Measurements from ENCODE around the gene NAA15. TPM values are rescaled to one million over a fixed set of nuclear protein-coding genes. Genes with fewer than 3 reads are reported as not detected.
"Not testable (repeated sequence)": the region's sequence is repeated elsewhere in the genome, so short reads cannot be mapped to it uniquely, and the experiment has no call there.

Gene NAA15
- polyA plus RNA-seq, 2 donors: 5.6 to 11.4 TPM

DNA sequence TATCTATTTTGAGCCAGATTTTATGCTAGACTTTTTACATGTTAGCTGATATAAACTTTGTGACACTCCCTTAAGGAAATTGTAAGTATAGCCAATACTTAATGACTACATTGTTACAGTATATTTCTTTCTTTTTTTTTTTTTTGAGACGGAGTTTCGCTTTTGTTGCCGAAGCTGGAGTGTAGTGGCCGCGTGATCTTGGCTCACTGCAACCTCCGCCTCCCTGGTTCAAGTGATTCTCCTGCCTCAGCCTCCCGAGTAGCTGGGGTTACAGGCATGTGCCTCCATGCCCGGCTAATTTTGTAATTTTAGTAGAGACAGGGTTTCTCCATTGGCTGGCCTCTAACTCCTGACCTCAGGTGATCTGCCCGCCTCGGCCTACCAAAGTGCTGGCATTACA lies 12.1 kb downstream of the NAA15 start:
- H3K4me3 ChIP-seq (ENCODE audit: low read depth in 1 of 2, low read length in 2 of 2); H3K36me3 ChIP-seq (ENCODE audit: control insufficient read depth in 2 of 2, insufficient read depth in 2 of 2, low read length in 1 of 2); H3K9me3 ChIP-seq (ENCODE audit: control insufficient read depth in 2 of 2, insufficient read depth in 1 of 2, low read depth in 1 of 2, low read length in 1 of 2); H3K27ac ChIP-seq (ENCODE audit: low read depth in 2 of 2, low read length in 1 of 2); H3K4me1 ChIP-seq (ENCODE audit: control insufficient read depth in 2 of 2, insufficient read depth in 2 of 2, low read length in 1 of 2); H3K27me3 ChIP-seq (ENCODE audit: control insufficient read depth in 1 of 2, insufficient read depth in 2 of 2, low read length in 2 of 2): not testable (repeated sequence)
- 90% methylated on average over 10 of the region's 10 CpGs for WGBS, 2 donors

DNA sequence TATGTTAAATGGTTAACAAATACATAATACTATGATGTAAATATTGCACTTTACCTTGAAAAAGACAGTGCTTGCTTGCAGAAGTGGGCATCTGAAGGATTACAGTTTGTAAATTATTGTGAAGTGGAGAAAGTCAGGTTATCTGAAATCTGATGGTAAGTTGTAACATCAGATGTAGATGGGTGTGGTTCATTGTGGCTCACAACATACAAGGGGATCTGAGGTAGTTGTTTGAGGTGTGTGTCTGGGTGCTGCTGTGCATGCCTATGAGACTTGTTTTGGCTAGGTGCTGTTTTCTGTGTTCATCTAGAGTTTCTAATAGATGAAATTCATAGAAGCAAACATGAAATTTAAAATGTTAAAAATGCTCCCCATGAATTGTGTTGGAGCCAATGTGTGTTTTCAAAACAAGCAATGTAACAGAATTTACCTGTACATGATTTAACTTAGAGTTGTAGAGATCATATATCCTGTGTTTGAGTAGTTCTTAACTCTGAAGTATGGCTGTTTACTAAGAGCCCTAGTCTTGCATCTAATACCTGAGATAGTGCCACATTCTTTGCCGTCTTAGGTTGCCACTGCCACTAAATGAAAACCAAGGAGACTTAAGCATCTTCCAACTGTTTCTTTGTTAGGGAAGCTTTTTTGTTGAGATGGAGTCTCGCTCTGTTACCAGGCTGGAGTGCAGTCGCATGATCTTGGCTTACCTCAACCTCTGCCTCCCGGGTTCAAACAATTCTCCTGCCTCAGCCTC lies 12.9 kb downstream of the NAA15 start:
- 93 to 94% methylated on average over 4 of the region's 4 CpGs for WGBS, 2 donors
- H3K4me1 ChIP-seq (ENCODE audit: control insufficient read depth in 2 of 2, insufficient read depth in 2 of 2, low read length in 1 of 2): no peaks in the 10 kb centered on the region

DNA sequence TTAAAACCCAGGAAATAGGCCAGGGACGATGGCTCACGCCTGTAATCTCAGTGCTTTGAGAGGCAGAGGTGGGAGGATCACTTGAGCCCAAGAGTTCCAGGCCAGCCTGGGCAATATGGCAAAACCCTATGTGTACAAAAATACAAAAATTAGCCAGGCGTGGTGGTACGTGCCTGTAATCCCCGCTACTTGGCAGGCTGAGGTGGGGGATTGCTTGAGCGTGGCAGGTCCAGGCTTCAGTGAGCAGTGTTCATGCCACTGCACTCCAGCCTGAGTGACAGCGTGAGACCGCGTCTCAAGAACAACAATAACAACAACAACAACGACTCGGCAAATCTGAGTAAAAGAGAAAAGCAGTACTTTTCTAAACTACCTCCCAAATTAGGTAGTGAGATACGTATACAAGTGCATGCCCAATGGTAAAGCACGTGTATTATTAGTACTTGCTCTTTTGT lies 13.9 kb downstream of the NAA15 start:
- Histone ChIP-seq H3K4me1 (ENCODE audit: control insufficient read depth in 2 of 2, insufficient read depth in 2 of 2, low read length in 1 of 2) (no peaks in the 10 kb centered on the region), H3K36me3 (ENCODE audit: control insufficient read depth in 2 of 2, insufficient read depth in 2 of 2, low read length in 1 of 2) (no peaks in the 10 kb centered on the region), H3K9me3 (ENCODE audit: control insufficient read depth in 2 of 2, insufficient read depth in 1 of 2, low read depth in 1 of 2, low read length in 1 of 2) (no peaks in the 10 kb centered on the region), H3K27me3 (ENCODE audit: control insufficient read depth in 1 of 2, insufficient read depth in 2 of 2, low read length in 2 of 2) (no peaks in the 10 kb centered on the region), H3K4me3 (ENCODE audit: low read depth in 1 of 2, low read length in 2 of 2) (no peak overlapping the region), H3K27ac (ENCODE audit: low read depth in 2 of 2, low read length in 1 of 2) (no peak overlapping the region)
- 89 to 92% methylated on average over 13 of the region's 13 CpGs for WGBS, 2 donors

More for the DNA sequence above, 12.9 kb downstream of the NAA15 start:
- no peak overlapping the region for H3K4me3 ChIP-seq (ENCODE audit: low read depth in 1 of 2, low read length in 2 of 2)
- no peaks in the 10 kb centered on the region for H3K9me3 ChIP-seq (ENCODE audit: control insufficient read depth in 2 of 2, insufficient read depth in 1 of 2, low read depth in 1 of 2, low read length in 1 of 2)
- H3K36me3 ChIP-seq (ENCODE audit: control insufficient read depth in 2 of 2, insufficient read depth in 2 of 2, low read length in 1 of 2): no peaks in the 10 kb centered on the region
- no peak overlapping the region for H3K27ac ChIP-seq (ENCODE audit: low read depth in 2 of 2, low read length in 1 of 2)
- H3K27me3 ChIP-seq (ENCODE audit: control insufficient read depth in 1 of 2, insufficient read depth in 2 of 2, low read length in 2 of 2): no peaks in the 10 kb centered on the region

DNA sequence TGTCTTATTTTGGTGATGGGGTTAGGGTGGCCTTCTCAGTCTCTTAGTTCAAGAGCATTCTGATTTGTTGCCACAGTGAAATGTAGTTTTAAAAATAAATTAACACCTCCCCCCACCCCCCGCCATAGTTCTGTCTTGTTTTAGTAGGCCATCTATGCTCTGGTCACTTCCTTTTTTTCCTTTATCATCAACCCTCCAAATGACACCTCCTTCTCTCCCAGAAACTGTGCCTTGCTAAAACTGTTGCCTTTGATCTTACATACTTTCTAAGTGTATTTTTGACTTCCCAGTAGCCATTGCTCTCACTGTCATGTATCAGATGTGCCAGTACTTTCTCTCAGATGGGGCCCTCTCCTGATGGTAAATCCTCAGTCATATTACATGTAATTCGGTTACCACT lies 15.4 kb downstream of the NAA15 start:
- no peaks in the 10 kb centered on the region for H3K9me3 ChIP-seq (ENCODE audit: control insufficient read depth in 2 of 2, insufficient read depth in 1 of 2, low read depth in 1 of 2, low read length in 1 of 2)
- no peaks in the 10 kb centered on the region for H3K4me1 ChIP-seq (ENCODE audit: control insufficient read depth in 2 of 2, insufficient read depth in 2 of 2, low read length in 1 of 2)
- H3K4me3 ChIP-seq (ENCODE audit: low read depth in 1 of 2, low read length in 2 of 2): no peak overlapping the region
- H3K36me3 ChIP-seq (ENCODE audit: control insufficient read depth in 2 of 2, insufficient read depth in 2 of 2, low read length in 1 of 2): no peaks in the 10 kb centered on the region
- WGBS, 2 donors: 97 to 98% methylated on average over 2 of the region's 2 CpGs
- H3K27me3 ChIP-seq (ENCODE audit: control insufficient read depth in 1 of 2, insufficient read depth in 2 of 2, low read length in 2 of 2): no peaks in the 10 kb centered on the region
- no peak overlapping the region for H3K27ac ChIP-seq (ENCODE audit: low read depth in 2 of 2, low read length in 1 of 2)

DNA sequence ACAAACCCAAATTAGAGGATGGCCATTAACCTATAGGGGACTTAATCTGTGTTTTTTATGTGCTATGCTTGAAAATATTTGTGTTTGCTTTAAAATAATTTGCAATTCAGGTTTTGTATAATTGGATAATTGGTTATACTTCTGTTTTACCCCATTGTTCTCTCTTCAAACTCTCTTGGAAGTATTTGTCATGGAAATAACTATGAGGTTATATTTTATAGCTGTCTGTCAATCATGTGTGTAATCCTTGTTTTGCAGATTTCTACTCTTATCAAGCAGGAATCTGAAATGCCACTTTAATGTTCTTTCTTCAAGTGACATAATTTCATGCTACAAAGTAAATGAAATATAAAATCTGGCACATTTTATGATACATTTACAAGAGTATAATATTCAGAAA lies 16.3 kb downstream of the NAA15 start:
- Histone ChIP-seq H3K9me3 (ENCODE audit: control insufficient read depth in 2 of 2, insufficient read depth in 1 of 2, low read depth in 1 of 2, low read length in 1 of 2) (no peaks in the 10 kb centered on the region), H3K4me1 (ENCODE audit: control insufficient read depth in 2 of 2, insufficient read depth in 2 of 2, low read length in 1 of 2) (no peaks in the 10 kb centered on the region), H3K36me3 (ENCODE audit: control insufficient read depth in 2 of 2, insufficient read depth in 2 of 2, low read length in 1 of 2) (no peaks in the 10 kb centered on the region), H3K27me3 (ENCODE audit: control insufficient read depth in 1 of 2, insufficient read depth in 2 of 2, low read length in 2 of 2) (no peaks in the 10 kb centered on the region), H3K4me3 (ENCODE audit: low read depth in 1 of 2, low read length in 2 of 2) (no peak overlapping the region), H3K27ac (ENCODE audit: low read depth in 2 of 2, low read length in 1 of 2) (no peak overlapping the region)

DNA sequence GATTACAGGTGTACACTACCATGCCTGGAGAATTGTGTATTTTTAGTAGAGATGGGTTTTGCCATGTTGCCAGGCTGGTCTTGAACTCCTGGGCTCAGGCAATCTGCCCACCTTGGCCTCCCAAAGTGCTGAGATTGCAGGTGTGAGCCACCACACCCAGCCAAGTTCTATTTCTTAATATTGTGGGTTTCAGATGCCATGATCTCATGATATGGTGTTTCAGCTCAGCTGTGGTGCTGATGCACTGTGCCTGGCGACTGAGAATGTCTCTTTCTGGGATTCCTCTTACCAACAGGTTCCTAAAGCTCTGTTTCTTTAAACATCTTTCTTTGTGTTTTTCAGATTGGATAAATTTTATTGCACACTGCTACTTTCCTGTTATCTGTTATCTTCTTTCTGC lies 18.3 kb downstream of the NAA15 start:
- Histone ChIP-seq H3K36me3 (ENCODE audit: control insufficient read depth in 2 of 2, insufficient read depth in 2 of 2, low read length in 1 of 2) (no peaks in the 10 kb centered on the region), H3K27me3 (ENCODE audit: control insufficient read depth in 1 of 2, insufficient read depth in 2 of 2, low read length in 2 of 2) (no peaks in the 10 kb centered on the region), H3K4me3 (ENCODE audit: low read depth in 1 of 2, low read length in 2 of 2) (no peak overlapping the region), H3K4me1 (ENCODE audit: control insufficient read depth in 2 of 2, insufficient read depth in 2 of 2, low read length in 1 of 2) (no peaks in the 10 kb centered on the region), H3K9me3 (ENCODE audit: control insufficient read depth in 2 of 2, insufficient read depth in 1 of 2, low read depth in 1 of 2, low read length in 1 of 2) (no peaks in the 10 kb centered on the region), H3K27ac (ENCODE audit: low read depth in 2 of 2, low read length in 1 of 2) (no peak overlapping the region)
- 89 to 93% methylated on average over 1 of the region's 1 CpG for WGBS, 2 donors

DNA sequence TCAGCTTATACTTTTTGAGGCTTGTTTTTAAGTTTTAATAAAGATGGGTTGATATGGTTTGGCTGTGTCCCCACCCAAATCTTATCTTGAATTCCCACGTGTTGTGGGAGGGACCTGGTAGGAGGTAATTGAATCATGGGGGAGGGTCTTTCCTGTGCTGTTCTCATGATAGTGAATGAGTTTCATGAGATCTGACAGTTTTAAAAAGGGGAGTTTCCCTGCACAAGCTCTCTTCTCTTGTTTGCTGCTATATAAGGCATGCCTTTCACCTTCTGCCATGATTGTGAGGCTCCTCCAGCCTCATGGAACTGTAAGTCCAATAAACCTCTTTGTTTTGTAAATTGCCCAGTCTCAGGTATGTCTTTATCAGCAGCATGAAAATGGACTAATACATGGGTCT lies 20.8 kb downstream of the NAA15 start:
- H3K9me3 ChIP-seq (ENCODE audit: control insufficient read depth in 2 of 2, insufficient read depth in 1 of 2, low read depth in 1 of 2, low read length in 1 of 2); H3K4me3 ChIP-seq (ENCODE audit: low read depth in 1 of 2, low read length in 2 of 2); H3K36me3 ChIP-seq (ENCODE audit: control insufficient read depth in 2 of 2, insufficient read depth in 2 of 2, low read length in 1 of 2); H3K4me1 ChIP-seq (ENCODE audit: control insufficient read depth in 2 of 2, insufficient read depth in 2 of 2, low read length in 1 of 2); H3K27me3 ChIP-seq (ENCODE audit: control insufficient read depth in 1 of 2, insufficient read depth in 2 of 2, low read length in 2 of 2); H3K27ac ChIP-seq (ENCODE audit: low read depth in 2 of 2, low read length in 1 of 2): not testable (repeated sequence)
- WGBS, 2 donors: 71 to 78% methylated on average over 1 of the region's 1 CpG

DNA sequence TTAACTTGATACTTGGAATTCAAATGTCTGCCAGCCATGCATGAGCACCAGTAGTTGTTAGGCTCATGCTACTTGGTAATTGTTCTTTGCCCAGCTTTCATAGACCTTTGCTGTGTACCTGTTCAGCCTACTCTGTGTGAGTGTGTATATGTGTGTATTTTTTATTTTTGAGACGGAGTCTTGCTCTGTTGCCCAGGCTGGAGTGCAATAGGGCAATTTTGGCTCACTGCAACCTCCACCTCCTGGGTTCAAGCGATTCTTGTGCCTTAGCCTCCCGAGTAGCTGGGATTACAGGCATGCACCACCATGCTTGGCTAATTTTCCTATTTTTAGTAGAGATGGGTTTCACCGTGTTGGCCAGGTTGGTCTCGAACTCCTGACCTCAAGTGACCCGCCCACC lies 21.2 kb downstream of the NAA15 start:
- H3K36me3 ChIP-seq (ENCODE audit: control insufficient read depth in 2 of 2, insufficient read depth in 2 of 2, low read length in 1 of 2); H3K4me1 ChIP-seq (ENCODE audit: control insufficient read depth in 2 of 2, insufficient read depth in 2 of 2, low read length in 1 of 2); H3K9me3 ChIP-seq (ENCODE audit: control insufficient read depth in 2 of 2, insufficient read depth in 1 of 2, low read depth in 1 of 2, low read length in 1 of 2); H3K27me3 ChIP-seq (ENCODE audit: control insufficient read depth in 1 of 2, insufficient read depth in 2 of 2, low read length in 2 of 2); H3K27ac ChIP-seq (ENCODE audit: low read depth in 2 of 2, low read length in 1 of 2); H3K4me3 ChIP-seq (ENCODE audit: low read depth in 1 of 2, low read length in 2 of 2): not testable (repeated sequence)
- WGBS, 2 donors: 97 to 98% methylated on average over 6 of the region's 6 CpGs

DNA sequence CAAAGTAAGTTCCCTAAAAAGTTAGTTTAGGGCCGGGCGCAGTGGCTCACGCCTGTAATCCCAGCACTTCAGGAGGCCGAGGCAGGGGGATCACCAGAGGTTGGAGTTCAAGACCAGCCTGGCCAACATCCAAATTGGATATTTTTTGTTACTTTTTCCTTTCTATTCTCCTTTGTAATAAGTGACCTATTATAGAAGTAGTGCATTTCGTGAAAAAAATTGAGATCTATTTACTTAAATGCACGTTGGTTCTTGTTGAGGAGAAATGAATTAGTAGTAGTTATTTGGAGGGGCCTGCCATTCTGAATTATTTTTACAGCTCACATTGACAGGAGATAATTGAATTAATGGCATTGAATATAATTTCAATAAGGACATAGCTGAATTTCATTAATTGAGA lies 23.3 kb downstream of the NAA15 start:
- 71 to 72% methylated on average over 6 of the region's 6 CpGs for WGBS, 2 donors
- no peaks in the 10 kb centered on the region for H3K9me3 ChIP-seq (ENCODE audit: control insufficient read depth in 2 of 2, insufficient read depth in 1 of 2, low read depth in 1 of 2, low read length in 1 of 2)
- no peak overlapping the region for H3K27ac ChIP-seq (ENCODE audit: low read depth in 2 of 2, low read length in 1 of 2)
- H3K36me3 ChIP-seq (ENCODE audit: control insufficient read depth in 2 of 2, insufficient read depth in 2 of 2, low read length in 1 of 2): no peaks in the 10 kb centered on the region
- H3K27me3 ChIP-seq (ENCODE audit: control insufficient read depth in 1 of 2, insufficient read depth in 2 of 2, low read length in 2 of 2): no peaks in the 10 kb centered on the region
- H3K4me3 ChIP-seq (ENCODE audit: low read depth in 1 of 2, low read length in 2 of 2): no peak overlapping the region
- no peaks in the 10 kb centered on the region for H3K4me1 ChIP-seq (ENCODE audit: control insufficient read depth in 2 of 2, insufficient read depth in 2 of 2, low read length in 1 of 2)

DNA sequence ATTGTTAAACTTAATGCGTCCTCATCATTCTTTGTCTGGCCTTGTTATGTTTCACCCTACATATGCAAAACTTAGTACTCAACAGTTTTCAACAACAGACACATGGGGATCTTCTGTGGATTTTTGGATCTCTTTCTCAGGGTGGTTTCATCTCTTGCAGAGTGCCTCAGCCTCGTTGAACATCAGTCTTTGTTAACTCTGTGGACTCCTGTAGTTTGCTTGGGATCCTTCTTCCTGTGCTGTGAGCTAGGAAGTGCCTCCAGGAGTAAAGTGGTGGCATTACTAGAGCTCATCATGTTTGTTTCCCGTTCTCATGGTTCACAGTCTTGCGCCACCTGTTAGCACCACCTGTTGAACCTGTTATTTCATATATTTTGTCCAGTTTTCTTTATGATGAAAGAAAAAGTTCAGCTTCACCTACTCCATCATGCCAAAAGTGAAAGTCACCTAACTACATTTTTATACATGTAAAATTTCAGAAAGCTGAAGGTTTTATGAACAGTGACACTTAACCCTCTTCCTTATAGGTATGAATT lies 28.4 kb downstream of the NAA15 start:
- Histone ChIP-seq H3K27me3 (ENCODE audit: control insufficient read depth in 1 of 2, insufficient read depth in 2 of 2, low read length in 2 of 2) (no peaks in the 10 kb centered on the region), H3K36me3 (ENCODE audit: control insufficient read depth in 2 of 2, insufficient read depth in 2 of 2, low read length in 1 of 2) (no peaks in the 10 kb centered on the region), H3K27ac (ENCODE audit: low read depth in 2 of 2, low read length in 1 of 2) (no peak overlapping the region), H3K9me3 (ENCODE audit: control insufficient read depth in 2 of 2, insufficient read depth in 1 of 2, low read depth in 1 of 2, low read length in 1 of 2) (no peaks in the 10 kb centered on the region), H3K4me1 (ENCODE audit: control insufficient read depth in 2 of 2, insufficient read depth in 2 of 2, low read length in 1 of 2) (no peaks in the 10 kb centered on the region), H3K4me3 (ENCODE audit: low read depth in 1 of 2, low read length in 2 of 2) (no peak overlapping the region)
- 78 to 80% methylated on average over 4 of the region's 4 CpGs for WGBS, 2 donors
